B cell (primary cell): ENCODE data around the gene LRRC4C. TPM values are rescaled to one million over a fixed set of nuclear protein-coding genes. Genes with fewer than 3 reads are reported as not detected.

Experiments
- ATAC-seq: fragments of 200-7000 bp; cut with Tn5 transposase; one replicate; pipeline ENCODE4 v1.10.0; 2021; ENCODE audit warnings: low read depth, mild to moderate bottlenecking, moderate number of reproducible peaks, moderate library complexity
- CTCF ChIA-PET: fragments of 350-600 bp; sonication (Branson Sonifier 250); formaldehyde crosslinking; loops from one replicate; lab custom pipeline; 2021; ENCODE audit warnings: antibody characterized with exemption, inconsistent platforms; lab: Charles Lee
- POLR2A ChIA-PET: fragments of 350-600 bp; sonication (Branson Sonifier 250); formaldehyde crosslinking; loops from one replicate; lab custom pipeline; 2021; ENCODE audit warnings: antibody characterized with exemption; lab: Charles Lee
- DNase-seq: peaks from one replicate; pipeline ENCODE4 v3.0.0; 2013
- H2AFZ ChIP-seq: 2 replicates; pipeline ENCODE4 v1.6.1; 2012; ENCODE audit warnings: mild to moderate bottlenecking, low read depth, low read length; ENCODE audit not compliant: insufficient read depth, poor library complexity, severe bottlenecking
- H3K27ac ChIP-seq, 2 donors: 1 replicate in 1 of 2; 2 replicates in 1 of 2; pipeline ENCODE4 v1.5.1; 2012 to 2013; ENCODE audit warnings: low read length in 2 of 2, mild to moderate bottlenecking in 2 of 2, moderate library complexity in 1 of 2
- H3K27me3 ChIP-seq, 4 experiments: fragments of 200-600 bp in 1 of 4; sonication (generic) in 1 of 4; replicated peaks in 1 of 4; 1 replicate in 2 of 4; 2 replicates in 2 of 4; pipeline versions ENCODE4 v1.6.1 to v1.7.0; 2013 to 2016; ENCODE audit warnings: low read length in 3 of 4, mild to moderate bottlenecking in 2 of 4, mixed read lengths in 1 of 4, moderate library complexity in 1 of 4; ENCODE audit not compliant: insufficient read depth in 4 of 4, control insufficient read depth in 3 of 4; ENCODE audit errors: control extremely low read depth in 1 of 4
- H3K36me3 ChIP-seq, 2 experiments: replicated peaks in 1 of 2; 1 replicate in 1 of 2; 2 replicates in 1 of 2; pipeline versions ENCODE4 v1.6.1 to v1.7.1; 2013; ENCODE audit warnings: low read length in 1 of 2; ENCODE audit not compliant: insufficient read depth in 2 of 2, control insufficient read depth in 1 of 2; ENCODE audit errors: control extremely low read depth in 1 of 2, extremely low read depth in 1 of 2
- H3K4me1 ChIP-seq, 2 donors: fragments of 200-600 bp in 1 of 2; sonication (generic) in 1 of 2; 1 replicate in 1 of 2; 2 replicates in 1 of 2; pipeline versions ENCODE4 v1.5.1 to v1.6.1; 2013 to 2017; ENCODE audit warnings: low read length in 2 of 2; ENCODE audit not compliant: control insufficient read depth in 2 of 2, insufficient read depth in 2 of 2
- H3K4me2 ChIP-seq: replicated peaks from 2 replicates; pipeline ENCODE3; 2012; ENCODE audit warnings: mild to moderate bottlenecking, low read depth, low read length; ENCODE audit not compliant: poor library complexity, severe bottlenecking
- H3K4me3 ChIP-seq, 5 experiments: fragments of 200-600 bp in 1 of 5; sonication (generic) in 1 of 5; 1 replicate in 3 of 5; 2 replicates in 2 of 5; pipeline versions ENCODE4 v1.5.1 to v1.7.0; 2011 to 2016; ENCODE audit warnings: low read length in 4 of 5, mild to moderate bottlenecking in 4 of 5, low read depth in 2 of 5, control low read depth in 1 of 5, moderate library complexity in 1 of 5; ENCODE audit not compliant: insufficient read depth in 1 of 5; ENCODE audit errors: control extremely low read depth in 1 of 5, extremely low read depth in 1 of 5
- H3K79me2 ChIP-seq: fragments of 200-600 bp; sonication (generic); one replicate; pipeline ENCODE4 v1.6.0; 2016; ENCODE audit warnings: low read length; ENCODE audit not compliant: control insufficient read depth, insufficient read depth
- H3K9ac ChIP-seq: fragments of 200-600 bp; sonication (generic); 2 replicates; pipeline ENCODE4 v1.6.1; 2017; ENCODE audit warnings: mild to moderate bottlenecking, low read length, moderate library complexity
- H3K9me3 ChIP-seq, 3 donors: one replicate each; pipeline versions ENCODE4 v1.6.1 to v1.7.1; 2013; ENCODE audit warnings: low read length in 2 of 3; ENCODE audit not compliant: control insufficient read depth in 2 of 3, insufficient read depth in 1 of 3; ENCODE audit errors: control extremely low read depth in 1 of 3
- H4K20me1 ChIP-seq: 2 replicates; pipeline ENCODE4 v1.6.0; 2012; ENCODE audit warnings: mild to moderate bottlenecking, low read length; ENCODE audit not compliant: insufficient read depth, control insufficient read depth, poor library complexity, severe bottlenecking
- H3K27ac Mint-ChIP-seq: one replicate; pipeline ENCODE4 v1.8.0; 2021; ENCODE audit warnings: mixed read lengths
- H3K27me3 Mint-ChIP-seq: one replicate; pipeline ENCODE4 v1.8.0; 2021; ENCODE audit warnings: mixed read lengths
- H3K4me1 Mint-ChIP-seq: one replicate; pipeline ENCODE4 v1.8.0; 2021; ENCODE audit warnings: mixed read lengths
- H3K4me3 Mint-ChIP-seq: one replicate; pipeline ENCODE4 v1.8.0; 2021; ENCODE audit warnings: mixed read lengths
- H3K9me3 Mint-ChIP-seq: one replicate; pipeline ENCODE4 v1.8.0; 2022; ENCODE audit warnings: mixed read lengths; ENCODE audit not compliant: insufficient read depth
- CTCF ChIP-seq: fragments of 200-600 bp; IDR thresholded peaks from one replicate; pipeline ENCODE4 v1.8.0; 2022; ENCODE audit warnings: antibody characterized with exemption, mild to moderate bottlenecking
- EZH2 ChIP-seq: IDR thresholded peaks from 2 replicates; pipeline ENCODE4 v1.6.1; 2012; ENCODE audit warnings: borderline replicate concordance, low read depth, mild to moderate bottlenecking, moderate library complexity, low read length; ENCODE audit not compliant: insufficient read depth, poor library complexity, severe bottlenecking
- WGBS: methylation state at CpG from one replicate; pipeline ENCODE4 v1.1.5; 2013; ENCODE audit warnings: missing lambda C conversion rate; ENCODE audit not compliant: insufficient coverage; 5-methylcytosine and 5-hydroxymethylcytosine counted together
- intact Hi-C: fragments of 100-400 bp; cut with micrococcal nuclease; formaldehyde crosslinking; loops from one replicate; pipeline ENCODE4 v1.10.0; 2022
- polyA plus RNA-seq: library from polyadenylated mRNA; depleted of rRNA; stranded (reverse); fragments of >200 nt; gene quantifications from 2 replicates; pipeline ENCODE4 v1.2.3, GENCODE V29; 2012
- total RNA-seq, 2 donors: library from RNA; stranded (reverse); fragments of 120-200 nt in 1 of 2; gene quantifications; 1 replicate in 1 of 2; 2 replicates in 1 of 2; pipeline versions ENCODE4 v1.2.3 to v1.2.4, GENCODE V29; 2013 to 2022

Gene LRRC4C
- total and polyA plus RNA-seq, 2 donors (not counting 1 experiment from before 2014, with no cell fraction given), result 0.57 TPM; not detected in 1

- POLR2A ChIA-PET, result no interaction called here
- no peaks in the 10 kb centered on the region for H3K27me3 Mint-ChIP-seq
- H3K4me3 Mint-ChIP-seq, result no peak overlapping the region
- no peaks in the 10 kb centered on the region for H3K27me3 ChIP-seq
- CTCF ChIA-PET, result no interaction called here
- H3K27ac Mint-ChIP-seq, result no peak overlapping the region
- H3K9ac ChIP-seq, result no peak overlapping the region
- H3K27ac ChIP-seq, result no peak overlapping the region
- no peaks in the 10 kb centered on the region for H3K4me1 Mint-ChIP-seq
- H3K36me3 ChIP-seq, result no peaks in the 10 kb centered on the region
- H4K20me1 ChIP-seq, result no peaks in the 10 kb centered on the region
- H3K9me3 Mint-ChIP-seq, result peaks cover 5% of the 10 kb centered on the region
- intact Hi-C loops, result no loop called here
- no peak overlapping the region for H2AFZ ChIP-seq
- DNase-seq (no peak), ATAC-seq (no peak)
- no peak overlapping the region for H3K4me2 ChIP-seq
- 85% methylated on average over 4 of the region's 5 CpGs for WGBS
- H3K9me3 ChIP-seq, result peaks cover 0 to 17% (median 0%) of the 10 kb centered on the region in 3 donors
- TF ChIP-seq EZH2 (no peak), CTCF (no peak)
- H3K79me2 ChIP-seq, result no peaks in the 10 kb centered on the region
- no peaks in the 10 kb centered on the region for H3K4me1 ChIP-seq
- no peak overlapping the region for H3K4me3 ChIP-seq
Measured at GRCh38 chr11:41058138-41058537, 401.3 kb downstream of the LRRC4C start.

GRCh38 chr11:41056892-41057569 lies 402.4 kb downstream of the LRRC4C start:
- 83% methylated on average over 11 of the region's 11 CpGs for WGBS
- POLR2A ChIA-PET, result no interaction called here
- CTCF ChIA-PET, result no interaction called here

More at GRCh38 chr11:41056892-41057569, 402.4 kb downstream of the LRRC4C start:
- Mint-ChIP-seq H3K27ac (no peak overlapping the region), H3K4me1 (no peaks in the 10 kb centered on the region), H3K4me3 (no peak overlapping the region), H3K9me3 (peaks cover 6% of the 10 kb centered on the region), H3K27me3 (no peaks in the 10 kb centered on the region)
- Histone ChIP-seq H3K4me3 (no peak overlapping the region), H3K9me3 (peaks cover 0 to 17% (median 0%) of the 10 kb centered on the region in 3 donors), H3K79me2 (no peaks in the 10 kb centered on the region), H4K20me1 (no peaks in the 10 kb centered on the region), H2AFZ (no peak overlapping the region), H3K27me3 (no peaks in the 10 kb centered on the region), H3K36me3 (no peaks in the 10 kb centered on the region), H3K27ac (no peak overlapping the region), H3K9ac (no peak overlapping the region), H3K4me1 (no peaks in the 10 kb centered on the region), H3K4me2 (no peak overlapping the region)
- DNase-seq, result no peak
- no peak for ATAC-seq
- intact Hi-C loops, result no loop called here
- no peak for TF ChIP-seq EZH2
- no peak for TF ChIP-seq CTCF
